PC-3 (cell line): ENCODE measurements around the gene ERP27.

Experiments
- CTCF ChIP-seq: fragments of 300-600 bp; sonication (generic); conservative IDR thresholded peaks from 2 replicates; pipeline ENCODE4 v1.5.1; 2017; ENCODE audit warnings: antibody characterized with exemption, low read depth, mild to moderate bottlenecking, low read length
- EZH2 ChIP-seq: fragments of 300-600 bp; sonication (generic); IDR thresholded peaks from one replicate; pipeline ENCODE4 v1.6.1; 2017; ENCODE audit warnings: antibody characterized with exemption, mild to moderate bottlenecking, low read length; ENCODE audit not compliant: unreplicated experiment
- EZH2phosphoT487 ChIP-seq: fragments of 300-600 bp; sonication (generic); IDR thresholded peaks from 2 replicates; pipeline ENCODE4 v1.6.1; 2018; ENCODE audit warnings: mild to moderate bottlenecking, antibody characterized with exemption, low read length, borderline replicate concordance

GRCh38 chr12:14941369-14941768, 3.0 kb upstream of the ERP27 start:
- TF ChIP-seq EZH2 = no peak
- TF ChIP-seq CTCF = no peak
- no peak for TF ChIP-seq EZH2phosphoT487
